H1 (cell line): Measurements from ENCODE around the gene FOXP4. TPM values are rescaled to one million over a fixed set of nuclear protein-coding genes. Genes with fewer than 3 reads are reported as not detected.
A peak's percentile ranks its signal among the peaks of the same experiment; 100 is the strongest.

ENCODE experiments used
- E2F6 ChIP-seq: IDR thresholded peaks from 2 replicates; pipeline ENCODE4 v1.6.1; 2012; ENCODE audit warnings: inconsistent platforms
- KDM5A ChIP-seq: fragments of 200-600 bp; IDR thresholded peaks from 2 replicates; pipeline ENCODE4 v1.7.1; 2012; ENCODE audit warnings: mild to moderate bottlenecking, low read length, inconsistent platforms, mixed read lengths
- MAFK ChIP-seq: IDR thresholded peaks from 2 replicates; pipeline ENCODE4 v1.6.1; 2012; ENCODE audit warnings: low read depth, mild to moderate bottlenecking, improper control_type of control experiment, low read length
- RNF2 ChIP-seq: fragments of 200-900, 300-1000 bp; sonication (generic); IDR thresholded peaks from 2 replicates; pipeline ENCODE4 v1.7.1; 2016; ENCODE audit warnings: borderline replicate concordance, low read depth, mild to moderate bottlenecking, antibody characterized with exemption, low read length; ENCODE audit not compliant: poor library complexity, severe bottlenecking; ENCODE audit errors: missing control alignments
- polyA plus RNA-seq, 7 experiments: library from polyadenylated mRNA; depleted of rRNA in 3 of 7; stranded (reverse) in 5 of 7; unstranded in 2 of 7; fragments of >200 nt in 5 of 7; fragments of 200-250 nt in 2 of 7; gene quantifications; 1 replicate in 5 of 7; 2 replicates in 1 of 7; 4 replicates in 1 of 7; pipeline versions ENCODE4 v1.2.1 to v1.2.3, GENCODE V29; 2011 to 2013; ENCODE audit warnings: missing spikeins in 2 of 7, mixed read lengths in 2 of 7
- total RNA-seq: library from RNA; stranded (reverse); fragmentation: NEBNext Ultra II Directional; extraction: Animal tissue kit (Norgen Biotek cat#: 25700); gene quantifications from 2 replicates; pipeline ENCODE4 v1.2.1, GENCODE V29; 2021

The FOXP4 gene
- total and polyA plus RNA-seq, 2 of the 8 experiments (the other 6 are each of a cell fraction or from before 2014, with no cell fraction given) = 4.8 to 13.3 TPM

GRCh38 chr6:41638935-41639808 lies 93.0 kb downstream of the FOXP4 start (continued):
- TF ChIP-seq RNF2 (peak; percentile 26), E2F6 (peak; percentile 25), KDM5A (no peak), MAFK (no peak)
- TF ChIP-seq, all 59 proteins: peak for 8
